Heart right ventricle (tissue), 16 donors: Measurements from ENCODE around the gene MIA3. TPM values are rescaled to one million over a fixed set of nuclear protein-coding genes. Genes with fewer than 3 reads are reported as not detected.
A peak's percentile ranks its signal among the peaks of the same experiment; 100 is the strongest.

ENCODE experiments used
- ATAC-seq, 8 donors: fragments of 200-7000 bp; cut with Tn5 transposase; one replicate each; pipeline ENCODE4 v1.9.1; 2020; ENCODE audit warnings: mild to moderate bottlenecking in 8 of 8, moderate library complexity in 8 of 8, moderate number of reproducible peaks in 1 of 8
- DNase-seq, 2 donors: peaks; one replicate each; pipeline ENCODE4 v3.0.0-alpha.2; 2020
- H3K27ac ChIP-seq, 10 donors: fragments of 200-600 bp; sonication (generic) in 2 of 10; one replicate each; pipeline versions ENCODE4 v1.5.0 to v1.8.0; 2020 to 2022; ENCODE audit warnings: mild to moderate bottlenecking in 3 of 10
- H3K27me3 ChIP-seq, 7 donors: fragments of 200-600 bp; one replicate each; pipeline ENCODE4 v1.8.0; 2021 to 2022; ENCODE audit warnings: mild to moderate bottlenecking in 2 of 7
- H3K36me3 ChIP-seq, 9 donors: fragments of 200-600 bp; sonication (generic) in 1 of 9; one replicate each; pipeline versions ENCODE4 v1.5.0 to v1.8.0; 2020 to 2022; ENCODE audit warnings: mild to moderate bottlenecking in 2 of 9
- H3K4me1 ChIP-seq, 9 donors: fragments of 200-600 bp; sonication (generic) in 1 of 9; one replicate each; pipeline versions ENCODE4 v1.5.0 to v1.8.0; 2020 to 2022; ENCODE audit warnings: mild to moderate bottlenecking in 4 of 9
- H3K4me3 ChIP-seq, 10 donors: fragments of 200-600 bp; sonication (generic) in 2 of 10; one replicate each; pipeline versions ENCODE4 v1.5.0 to v1.8.0; 2020 to 2022; ENCODE audit warnings: mild to moderate bottlenecking in 7 of 10, moderate library complexity in 2 of 10
- H3K9me3 ChIP-seq, 11 donors: fragments of 200-600 bp in 10 of 11; sonication (generic) in 2 of 11; one replicate each; pipeline versions ENCODE4 v1.5.0 to v1.8.0; 2013 to 2022; ENCODE audit warnings: mild to moderate bottlenecking in 2 of 11, control low read depth in 1 of 11, moderate library complexity in 1 of 11
- CTCF ChIP-seq, 9 donors: fragments of 200-600 bp; sonication (generic) in 2 of 9; IDR thresholded peaks; one replicate each; pipeline versions ENCODE4 v1.5.0 to v1.8.0; 2021 to 2022; ENCODE audit warnings: antibody characterized with exemption in 9 of 9, mild to moderate bottlenecking in 5 of 9, moderate library complexity in 1 of 9
- WGBS, 2 donors: extraction: QIAGEN DNeasy Blood & Tissue Kit; methylation state at CpG; one replicate each; pipeline ENCODE4 v1.1.7; 2013; ENCODE audit warnings: inconsistent platforms in 1 of 2; 5-methylcytosine and 5-hydroxymethylcytosine counted together
- intact Hi-C, 10 donors: fragments of 100-400 bp; cut with DNase I; formaldehyde crosslinking; loops; one replicate each; pipeline versions ENCODE4 v1.11.1 to v1.14.2; 2022
- polyA plus RNA-seq, 2 donors: library from polyadenylated mRNA; stranded (reverse); fragments of 200-250 nt; gene quantifications; one replicate each; pipeline ENCODE4 v1.2.3, GENCODE V29; 2013
- total RNA-seq, 10 donors: library from RNA; stranded (reverse); fragmentation: NEBNext Ultra II Directional in 3 of 10; extraction: Animal tissue kit (Norgen Biotek cat#: 25700) in 3 of 10; gene quantifications; one replicate each; pipeline versions ENCODE4 v1.2.1 to v1.2.4, GENCODE V29; 2021 to 2023
- donor health status: Arrhythmogenic right ventricular cardiomyopathy.
- donor health status: ischemic (EF 13 %, LVEDD 7.1; RV severe dilation, severe dysfunction).
- donor health status: healthy with polysubstance abuse.
- donor health status: DM: no; HTN: yes; CAD: no.
- donor health status: DM: no; HTN: no; CAD: no.
- donor health status: ischemic (EF 25% LVEDD 6.9; RV normal size, moderate dysfunction).
- donor health status: ischemic (EF 25% LVEDD 5.7; RV mildly dilated, moderate dysfunction).
- donor health status: healthy.
- donor health status: DM: yes; HTN: yes; CAD: no.
- donor health status: Ischemic cardiomyopathy.
- donor health status: ischemic (EF 35%, LVEDD 5.7; RV mildly dilated, moderate dysfunction).
- donor health status: nonischemic (EF 11% LVEDD 7.7; RV severe dilation, severe dysfunction).
- donor health status: DM: yes; HTN: yes; CAD: no.
- donor health status: PGD.
- donor health status: ischemic (EF 29% LVEDD 5.4; RV normal size, mild dysfunction).
- donor health status: nonischemic (EF 23%, LVEDD 6.1; RV moderate dilation, normal function).

Gene MIA3
- total and polyA plus RNA-seq, 12 donors = 22.8 to 72.5 (median 56.5) TPM

GRCh38 chr1:222627232-222627631 lies 9.3 kb downstream of the MIA3 start:
- Histone ChIP-seq H3K36me3 (peaks cover 0 to 100% (median 40%) of the 10 kb centered on the region in 9 donors), H3K4me1 (peaks cover 0 to 7% (median 0%) of the 10 kb centered on the region in 9 donors), H3K27ac (no peak overlapping the region), H3K27me3 (no peaks in the 10 kb centered on the region), H3K4me3 (no peak overlapping the region), H3K9me3 (no peaks in the 10 kb centered on the region)
- peak in 5 of 8 donors; percentile 35 to 92 (median 47) for ATAC-seq
- WGBS, 2 donors = 57 to 69% methylated on average over 6 of the region's 6 CpGs
- no peak for TF ChIP-seq CTCF (IDR thresholded peaks at IDR 0.05)
- DNase-seq = peak in 1 of 2 donors; percentile 7
- intact Hi-C loops = loop anchor here in 1 of 10 donors (5.0 kb wide), 1 partner anchor 160 kb away; no protein-coding TSS in a partner anchor

- Histone ChIP-seq H3K4me3 (no peak overlapping the region), H3K27me3 (no peaks in the 10 kb centered on the region), H3K4me1 (no peaks in the 10 kb centered on the region), H3K9me3 (no peaks in the 10 kb centered on the region), H3K27ac (no peak overlapping the region), H3K36me3 (peaks cover 0 to 96% (median 34%) of the 10 kb centered on the region in 9 donors)
- no peak for DNase-seq
- TF ChIP-seq CTCF (IDR thresholded peaks at IDR 0.05) = no peak
- intact Hi-C loops = loop anchor here in 3 of 10 donors (5.0 kb wide), 3 partner anchors 43 to 168 kb away; partner anchors contain the start of gene TAF1A (in 1 of the 3)
- WGBS, 2 donors = 89 to 91% methylated on average over 7 of the region's 7 CpGs
- no peak for ATAC-seq
Observed at GRCh38 chr1:222629921-222630535, 12.1 kb downstream of the MIA3 start.

- intact Hi-C loops = loop anchor here in 2 of 10 donors (5.0 kb wide), 2 partner anchors 44 to 169 kb away; partner anchors contain the start of gene TAF1A (in 1 of the 2)
- ATAC-seq = no peak
Observed at GRCh38 chr1:222631611-222632208, 13.8 kb downstream of the MIA3 start.

More at GRCh38 chr1:222631611-222632208, 13.8 kb downstream of the MIA3 start:
- WGBS, 2 donors = 90 to 96% methylated on average over 3 of the region's 3 CpGs
- no peak for DNase-seq
- H3K4me3 ChIP-seq = no peak overlapping the region
- no peaks in the 10 kb centered on the region for H3K4me1 ChIP-seq
- TF ChIP-seq CTCF (IDR thresholded peaks at IDR 0.05) = no peak
- H3K27me3 ChIP-seq = no peaks in the 10 kb centered on the region
- H3K9me3 ChIP-seq = no peaks in the 10 kb centered on the region
- no peak overlapping the region for H3K27ac ChIP-seq
- H3K36me3 ChIP-seq = peaks cover 0 to 94% (median 30%) of the 10 kb centered on the region in 9 donors
